SK-N-SH treated with all-trans-retinoic acid at 6 μM for 48 hours (cell line): Measurements from ENCODE around the gene LTBP1.

Experiments
- ATAC-seq: fragments of 200-7000 bp; cut with Tn5 transposase; 3 replicates; pipeline ENCODE4 v1.9.1; 2020; ENCODE audit warnings: mild to moderate bottlenecking, moderate library complexity
- ARNTL ChIP-seq: fragments of 450-650 bp; formaldehyde crosslinking; IDR thresholded peaks from 2 replicates; pipeline ENCODE4 v1.5.0; 2020; ENCODE audit warnings: low read depth, mild to moderate bottlenecking, moderate library complexity, borderline replicate concordance
- BACH2 ChIP-seq: fragments of 250-450 bp; sonication (Bioruptor Pico); IDR thresholded peaks from 2 replicates; pipeline ENCODE4 v1.9.0; 2021; ENCODE audit warnings: mild to moderate bottlenecking, borderline replicate concordance
- CSRNP3 ChIP-seq: fragments of 250-450 bp; sonication (Bioruptor Pico); IDR thresholded peaks from 2 replicates; pipeline ENCODE4 v1.5.1; 2021; ENCODE audit warnings: mild to moderate bottlenecking, moderate library complexity
- ESRRG ChIP-seq: fragments of 250-450 bp; sonication (Bioruptor Pico); IDR thresholded peaks from 2 replicates; pipeline ENCODE4 v1.6.1; 2021; ENCODE audit warnings: mild to moderate bottlenecking
- GLIS3 ChIP-seq: fragments of 250-450 bp; sonication (Bioruptor Pico); IDR thresholded peaks from 2 replicates; pipeline ENCODE4 v1.5.0; 2020; ENCODE audit warnings: mild to moderate bottlenecking, moderate library complexity
- ISL1 ChIP-seq: fragments of 250-450 bp; sonication (Bioruptor Pico); IDR thresholded peaks from 2 replicates; pipeline ENCODE4 v2.1.2; 2022; ENCODE audit warnings: mild to moderate bottlenecking, moderate library complexity
- OSR1 ChIP-seq: fragments of 250-450 bp; sonication (Bioruptor Pico); IDR thresholded peaks from 2 replicates; pipeline ENCODE4 v1.8.0; 2022; ENCODE audit warnings: moderate library complexity, mild to moderate bottlenecking, inconsistent platforms
- PATZ1 ChIP-seq: fragments of 250-450 bp; sonication (Bioruptor Pico); IDR thresholded peaks from 2 replicates; pipeline ENCODE4 v1.8.0; 2020; ENCODE audit warnings: mild to moderate bottlenecking, moderate library complexity, borderline replicate concordance
- PPARA ChIP-seq: fragments of 250-450 bp; sonication (Bioruptor Pico); IDR thresholded peaks from 2 replicates; pipeline ENCODE4 v1.5.0; 2020; ENCODE audit warnings: mild to moderate bottlenecking, borderline replicate concordance
- RARB ChIP-seq: fragments of 250-450 bp; sonication (Bioruptor Pico); IDR thresholded peaks from 2 replicates; pipeline ENCODE4 v1.8.0; 2021; ENCODE audit warnings: mild to moderate bottlenecking, moderate library complexity
- SNAI2 ChIP-seq: fragments of 250-450 bp; sonication (Bioruptor Pico); IDR thresholded peaks from 2 replicates; pipeline ENCODE4 v1.5.0; 2020; ENCODE audit warnings: mild to moderate bottlenecking, moderate library complexity
- TCF4 ChIP-seq: fragments of 250-450 bp; sonication (Bioruptor Pico); IDR thresholded peaks from 2 replicates; pipeline ENCODE4 v1.8.0; 2021; ENCODE audit warnings: mild to moderate bottlenecking, moderate library complexity, borderline replicate concordance
- TOX ChIP-seq: fragments of 250-450 bp; sonication (Bioruptor Pico); IDR thresholded peaks from 2 replicates; pipeline ENCODE4 v1.8.0; 2021; ENCODE audit warnings: mild to moderate bottlenecking, moderate library complexity, borderline replicate concordance
- TSHZ2 ChIP-seq: fragments of 250-450 bp; sonication (Bioruptor Pico); IDR thresholded peaks from 2 replicates; pipeline ENCODE4 v1.5.0; 2020; ENCODE audit warnings: mild to moderate bottlenecking, moderate library complexity
- ZC3H10 ChIP-seq: fragments of 250-450 bp; sonication (Bioruptor Pico); IDR thresholded peaks from 2 replicates; pipeline ENCODE4 v1.5.1; 2021; ENCODE audit warnings: mild to moderate bottlenecking, moderate library complexity
- ZFP3 ChIP-seq: fragments of 250-450 bp; sonication (Bioruptor Pico); IDR thresholded peaks from 2 replicates; pipeline ENCODE4 v1.5.0; 2020; ENCODE audit warnings: mild to moderate bottlenecking, moderate library complexity
- ZFP30 ChIP-seq: fragments of 450-650 bp; formaldehyde crosslinking; IDR thresholded peaks from 2 replicates; pipeline ENCODE4 v1.5.0; 2022; ENCODE audit warnings: mild to moderate bottlenecking, moderate library complexity
- ZNF565 ChIP-seq: fragments of 450-650 bp; formaldehyde crosslinking; conservative IDR thresholded peaks from 2 replicates; pipeline ENCODE4 v1.5.0; 2020; ENCODE audit warnings: low read depth, mild to moderate bottlenecking, moderate library complexity
- ZNF70 ChIP-seq: fragments of 450-650 bp; formaldehyde crosslinking; IDR thresholded peaks from 2 replicates; pipeline ENCODE4 v1.5.0; 2020; ENCODE audit warnings: mild to moderate bottlenecking, moderate library complexity
- ZNF8 ChIP-seq: fragments of 450-650 bp; formaldehyde crosslinking; IDR thresholded peaks from 2 replicates; pipeline ENCODE4 v1.5.0; 2020; ENCODE audit warnings: mild to moderate bottlenecking, moderate library complexity
- TF ChIP-seq, protein P1 (sequence below): fragments of 250-450 bp; sonication (Bioruptor Pico); IDR thresholded peaks from 2 replicates; pipeline ENCODE4 v1.8.0; 2021; ENCODE audit warnings: low read depth, mild to moderate bottlenecking, moderate library complexity, borderline replicate concordance
- TF ChIP-seq, protein P2 (sequence below): fragments of 250-450 bp; sonication (Bioruptor Pico); IDR thresholded peaks from 2 replicates; pipeline ENCODE4 v1.5.1; 2020; ENCODE audit warnings: low read depth, mild to moderate bottlenecking, moderate library complexity

The LTBP1 gene

DNA sequence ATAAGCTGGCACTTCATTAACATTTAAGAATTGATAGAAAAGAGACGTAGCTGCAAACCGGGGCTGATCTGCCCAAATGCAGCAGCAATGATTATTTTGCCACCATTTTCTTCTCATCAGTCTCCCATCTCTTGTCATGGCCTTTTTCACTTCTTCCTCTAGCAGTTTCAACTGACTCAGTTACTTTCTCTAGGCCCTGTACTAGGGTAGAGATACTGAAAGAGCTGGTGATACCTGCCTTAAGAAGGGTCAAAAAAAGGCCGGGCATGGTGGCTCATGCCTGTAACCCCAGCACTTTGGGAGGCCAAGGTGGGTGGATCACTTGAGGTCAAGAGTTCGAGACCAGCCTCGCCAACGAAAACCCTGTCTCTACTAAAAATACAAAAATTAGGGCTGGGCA lies 127.4 kb downstream of the LTBP1 start:
- no peak for ATAC-seq
- TF ChIP-seq, protein P1, sequence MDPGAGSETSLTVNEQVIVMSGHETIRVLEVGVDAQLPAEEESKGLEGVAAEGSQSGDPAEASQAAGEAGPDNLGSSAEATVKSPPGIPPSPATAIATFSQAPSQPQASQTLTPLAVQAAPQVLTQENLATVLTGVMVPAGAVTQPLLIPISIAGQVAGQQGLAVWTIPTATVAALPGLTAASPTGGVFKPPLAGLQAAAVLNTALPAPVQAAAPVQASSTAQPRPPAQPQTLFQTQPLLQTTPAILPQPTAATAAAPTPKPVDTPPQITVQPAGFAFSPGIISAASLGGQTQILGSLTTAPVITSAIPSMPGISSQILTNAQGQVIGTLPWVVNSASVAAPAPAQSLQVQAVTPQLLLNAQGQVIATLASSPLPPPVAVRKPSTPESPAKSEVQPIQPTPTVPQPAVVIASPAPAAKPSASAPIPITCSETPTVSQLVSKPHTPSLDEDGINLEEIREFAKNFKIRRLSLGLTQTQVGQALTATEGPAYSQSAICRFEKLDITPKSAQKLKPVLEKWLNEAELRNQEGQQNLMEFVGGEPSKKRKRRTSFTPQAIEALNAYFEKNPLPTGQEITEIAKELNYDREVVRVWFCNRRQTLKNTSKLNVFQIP (CRISPR knock-in tag), result no peak
- TF ChIP-seq ZNF8 (CRISPR knock-in tag), result no peak
- TF ChIP-seq ZNF565 (CRISPR knock-in tag), result no peak
- no peak for TF ChIP-seq TSHZ2 (CRISPR knock-in tag)
- TF ChIP-seq ESRRG (CRISPR knock-in tag), result no peak
- TF ChIP-seq ZNF70 (CRISPR knock-in tag), result no peak
- no peak for TF ChIP-seq GLIS3 (CRISPR knock-in tag)
- TF ChIP-seq TOX (CRISPR knock-in tag), result no peak
- TF ChIP-seq, protein P2, sequence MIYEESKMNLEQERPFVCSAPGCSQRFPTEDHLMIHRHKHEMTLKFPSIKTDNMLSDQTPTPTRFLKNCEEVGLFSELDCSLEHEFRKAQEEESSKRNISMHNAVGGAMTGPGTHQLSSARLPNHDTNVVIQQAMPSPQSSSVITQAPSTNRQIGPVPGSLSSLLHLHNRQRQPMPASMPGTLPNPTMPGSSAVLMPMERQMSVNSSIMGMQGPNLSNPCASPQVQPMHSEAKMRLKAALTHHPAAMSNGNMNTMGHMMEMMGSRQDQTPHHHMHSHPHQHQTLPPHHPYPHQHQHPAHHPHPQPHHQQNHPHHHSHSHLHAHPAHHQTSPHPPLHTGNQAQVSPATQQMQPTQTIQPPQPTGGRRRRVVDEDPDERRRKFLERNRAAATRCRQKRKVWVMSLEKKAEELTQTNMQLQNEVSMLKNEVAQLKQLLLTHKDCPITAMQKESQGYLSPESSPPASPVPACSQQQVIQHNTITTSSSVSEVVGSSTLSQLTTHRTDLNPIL (CRISPR knock-in tag), result no peak
- no peak for TF ChIP-seq BACH2

- TF ChIP-seq BACH2, result no peak
- TF ChIP-seq GLIS3 (CRISPR knock-in tag), result no peak
- no peak for TF ChIP-seq ZC3H10 (CRISPR knock-in tag)
- TF ChIP-seq SNAI2, result no peak
- no peak for TF ChIP-seq ISL1 (CRISPR knock-in tag)
- TF ChIP-seq ZNF70 (CRISPR knock-in tag), result no peak
- TF ChIP-seq CSRNP3 (CRISPR knock-in tag), result no peak
- TF ChIP-seq ZFP30, result no peak
- no peak for TF ChIP-seq TCF4 (CRISPR knock-in tag)
- TF ChIP-seq ZFP3 (CRISPR knock-in tag), result no peak
- no peak for TF ChIP-seq RARB (CRISPR knock-in tag)
- TF ChIP-seq OSR1 (CRISPR knock-in tag), result no peak
- TF ChIP-seq, protein P2 (CRISPR knock-in tag), result no peak
- TF ChIP-seq, protein P1 (CRISPR knock-in tag), result no peak
- TF ChIP-seq ARNTL (CRISPR knock-in tag), result no peak
- TF ChIP-seq TOX (CRISPR knock-in tag), result no peak
- TF ChIP-seq PPARA (CRISPR knock-in tag), result no peak
- TF ChIP-seq ESRRG (CRISPR knock-in tag), result no peak
- no peak for TF ChIP-seq TSHZ2 (CRISPR knock-in tag)
- TF ChIP-seq PATZ1 (CRISPR knock-in tag), result no peak
- ATAC-seq, result no peak
These were observed 130.6 kb downstream of the LTBP1 start for GRCh38 chr2:33077311-33077710.
